Heart left ventricle (tissue), 13 donors: Measurements from ENCODE around the gene FAU.

Source experiments
- CTCF ChIP-seq, 12 donors: fragments of 200-600 bp; sonication (generic) in 4 of 12; IDR thresholded peaks; one replicate each; pipeline versions ENCODE4 v1.5.0 to v1.8.0; 2018 to 2022; ENCODE audit warnings: antibody characterized with exemption in 12 of 12, mild to moderate bottlenecking in 5 of 12
- POLR2A ChIP-seq, 2 donors: fragments of 450-650 bp; IDR thresholded peaks; one replicate each; pipeline ENCODE4 v1.6.1; 2017; ENCODE audit warnings: antibody characterized with exemption in 2 of 2, mild to moderate bottlenecking in 2 of 2, moderate library complexity in 2 of 2
- donor health status: ischemic (EF 13 %, LVEDD 7.1; RV severe dilation, severe dysfunction).
- donor health status: DM: no; HTN: yes; CAD: no.
- donor health status: DM: no; HTN: no; CAD: no.
- donor health status: ischemic (EF 25% LVEDD 6.9; RV normal size, moderate dysfunction).
- donor health status: ischemic (EF 25% LVEDD 5.7; RV mildly dilated, moderate dysfunction).
- donor health status: ischemic (EF 35%, LVEDD 5.7; RV mildly dilated, moderate dysfunction).
- donor health status: nonischemic (EF 11% LVEDD 7.7; RV severe dilation, severe dysfunction).
- donor health status: DM: yes; HTN: yes; CAD: no.
- donor health status: PGD.
- donor health status: ischemic (EF 29% LVEDD 5.4; RV normal size, mild dysfunction).
- donor health status: nonischemic (EF 23%, LVEDD 6.1; RV moderate dilation, normal function).

- no peak for TF ChIP-seq CTCF (IDR thresholded peaks at IDR 0.05)
- TF ChIP-seq POLR2A (IDR thresholded peaks at IDR 0.05) = no peak
These were observed 38.7 kb upstream of the FAU start for GRCh38 chr11:65160643-65161042.
